Vagina (tissue), 2 donors: ENCODE results near the gene PSEN2. TPM values are rescaled to one million over a fixed set of nuclear protein-coding genes. Genes with fewer than 3 reads are reported as not detected.

Source experiments
- DNase-seq, 2 donors: peaks; one replicate each; pipeline ENCODE4 v3.0.0-alpha.2; 2017; ENCODE audit errors: extremely low spot score in 2 of 2
- H3K27ac ChIP-seq: fragments of 200-600 bp; sonication (generic); one replicate; pipeline ENCODE4 v1.5.1; 2019
- H3K27me3 ChIP-seq: fragments of 200-600 bp; sonication (generic); one replicate; pipeline ENCODE4 v1.5.1; 2019
- H3K36me3 ChIP-seq, 2 donors: fragments of 200-600 bp; sonication (generic); one replicate each; pipeline ENCODE4 v1.5.1; 2017 to 2019
- H3K4me1 ChIP-seq: fragments of 200-600 bp; sonication (generic); one replicate; pipeline ENCODE4 v1.5.1; 2019
- H3K4me3 ChIP-seq, 2 donors: fragments of 200-600 bp; sonication (generic); 1 replicate in 1 of 2; 2 replicates in 1 of 2; pipeline ENCODE4 v1.5.1; 2016 to 2019
- H3K9me3 ChIP-seq: fragments of 200-600 bp; sonication (generic); one replicate; pipeline ENCODE4 v1.5.1; 2019
- POLR2A ChIP-seq, 2 donors: fragments of 450-650 bp; IDR thresholded peaks; one replicate each; pipeline ENCODE4 v1.6.1; 2017; ENCODE audit warnings: antibody characterized with exemption in 2 of 2, mild to moderate bottlenecking in 2 of 2, moderate library complexity in 2 of 2
- POLR2AphosphoS5 ChIP-seq, 2 donors: sonication (generic); formaldehyde crosslinking; IDR thresholded peaks; one replicate each; pipeline ENCODE4 v1.9.0; 2017; ENCODE audit warnings: antibody characterized with exemption in 2 of 2, mild to moderate bottlenecking in 2 of 2, low read depth in 1 of 2; ENCODE audit not compliant: insufficient read depth in 1 of 2
- intact Hi-C: fragments of 100-400 bp; cut with DNase I; formaldehyde crosslinking; loops from one replicate; pipeline ENCODE4 v1.15.1; 2023
- total RNA-seq: library from RNA; depleted of rRNA; stranded (reverse); fragments of >200 nt; gene quantifications from one replicate; pipeline ENCODE4 v1.2.3, GENCODE V29; 2016
- TF ChIP-seq, protein P1 (sequence below), 3 experiments: fragments of 450-650 bp in 2 of 3; fragments of 200-600 bp in 1 of 3; sonication (generic) in 1 of 3; IDR thresholded peaks; one replicate each; pipeline ENCODE4 v1.5.1; 2017 to 2019; ENCODE audit warnings: antibody characterized with exemption in 3 of 3, mild to moderate bottlenecking in 2 of 3, moderate library complexity in 2 of 3

Gene PSEN2
- total RNA-seq, 1 donor from 2014 or later, result 22.1 TPM

DNA sequence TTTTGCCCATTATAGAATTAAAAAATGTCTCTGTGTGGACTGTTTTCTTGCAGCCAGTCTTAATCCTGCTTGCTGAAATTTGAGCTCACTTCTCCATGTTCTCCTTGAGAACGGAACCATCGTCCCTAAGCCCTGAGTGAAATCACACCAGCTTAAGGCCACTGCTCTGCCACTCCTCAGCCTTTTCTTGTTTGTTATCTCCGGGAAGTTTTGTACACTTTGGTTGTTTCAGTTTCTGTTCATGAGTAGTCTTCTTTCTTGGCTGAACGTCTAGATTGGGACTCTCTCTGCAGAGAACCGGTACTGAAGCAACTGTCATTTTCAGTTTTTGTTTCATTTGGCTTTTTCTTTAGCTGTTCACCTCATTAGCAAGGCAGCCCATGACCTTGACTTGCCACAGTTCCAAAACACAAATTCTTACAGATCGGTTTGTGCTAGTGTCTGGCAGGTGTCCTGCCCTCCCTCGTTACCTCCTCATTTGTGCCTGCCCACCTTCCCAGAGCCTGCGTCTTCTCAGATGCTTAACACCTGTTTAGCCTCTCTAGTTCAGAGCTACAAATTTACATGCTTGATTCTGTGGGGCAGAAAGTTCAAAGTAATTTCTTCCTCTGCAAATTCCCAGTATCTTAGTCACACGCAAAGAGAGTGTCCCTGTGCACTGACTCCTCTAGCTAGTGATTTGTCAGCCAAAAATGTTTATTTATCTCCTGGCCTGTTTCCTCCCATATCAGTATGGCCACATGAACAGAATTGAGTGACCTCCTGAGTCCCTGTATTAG, 12.4 kb downstream of the PSEN2 start:
- TF ChIP-seq, protein P1, sequence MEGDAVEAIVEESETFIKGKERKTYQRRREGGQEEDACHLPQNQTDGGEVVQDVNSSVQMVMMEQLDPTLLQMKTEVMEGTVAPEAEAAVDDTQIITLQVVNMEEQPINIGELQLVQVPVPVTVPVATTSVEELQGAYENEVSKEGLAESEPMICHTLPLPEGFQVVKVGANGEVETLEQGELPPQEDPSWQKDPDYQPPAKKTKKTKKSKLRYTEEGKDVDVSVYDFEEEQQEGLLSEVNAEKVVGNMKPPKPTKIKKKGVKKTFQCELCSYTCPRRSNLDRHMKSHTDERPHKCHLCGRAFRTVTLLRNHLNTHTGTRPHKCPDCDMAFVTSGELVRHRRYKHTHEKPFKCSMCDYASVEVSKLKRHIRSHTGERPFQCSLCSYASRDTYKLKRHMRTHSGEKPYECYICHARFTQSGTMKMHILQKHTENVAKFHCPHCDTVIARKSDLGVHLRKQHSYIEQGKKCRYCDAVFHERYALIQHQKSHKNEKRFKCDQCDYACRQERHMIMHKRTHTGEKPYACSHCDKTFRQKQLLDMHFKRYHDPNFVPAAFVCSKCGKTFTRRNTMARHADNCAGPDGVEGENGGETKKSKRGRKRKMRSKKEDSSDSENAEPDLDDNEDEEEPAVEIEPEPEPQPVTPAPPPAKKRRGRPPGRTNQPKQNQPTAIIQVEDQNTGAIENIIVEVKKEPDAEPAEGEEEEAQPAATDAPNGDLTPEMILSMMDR (IDR thresholded peaks at IDR 0.05), result no peak
- TF ChIP-seq POLR2A (IDR thresholded peaks at IDR 0.05) (no peak), POLR2AphosphoS5 (IDR thresholded peaks at IDR 0.05; ENCODE audit: insufficient read depth in 1 of 2, low read depth in 1 of 2) (no peak)
- Histone ChIP-seq H3K9me3 (no peaks in the 10 kb centered on the region), H3K27ac (peak overlapping the region; percentile 51), H3K4me3 (peak overlapping the region; percentile 6 to 14), H3K36me3 (no peaks in the 10 kb centered on the region), H3K27me3 (no peaks in the 10 kb centered on the region), H3K4me1 (peaks cover 31% of the 10 kb centered on the region)
- intact Hi-C loops, result no loop called here
- DNase-seq, result peak in 1 of 2 donors; percentile 67

DNA sequence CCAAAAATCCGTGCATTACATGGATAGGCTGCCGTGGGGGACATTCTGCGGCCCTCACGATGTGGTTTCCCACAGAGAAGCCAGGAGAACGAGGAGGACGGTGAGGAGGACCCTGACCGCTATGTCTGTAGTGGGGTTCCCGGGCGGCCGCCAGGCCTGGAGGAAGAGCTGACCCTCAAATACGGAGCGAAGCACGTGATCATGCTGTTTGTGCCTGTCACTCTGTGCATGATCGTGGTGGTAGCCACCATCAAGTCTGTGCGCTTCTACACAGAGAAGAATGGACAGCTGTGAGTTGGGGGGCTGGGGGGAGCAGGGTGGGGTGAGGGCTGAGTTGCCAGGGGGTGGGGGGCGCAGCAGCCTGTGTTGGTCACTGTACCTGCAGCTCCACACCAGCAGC, 13.2 kb downstream of the PSEN2 start:
- peaks cover 31% of the 10 kb centered on the region for H3K4me1 ChIP-seq
- H3K4me3 ChIP-seq, result no peak overlapping the region
- no peak overlapping the region for H3K27ac ChIP-seq
- H3K36me3 ChIP-seq, result no peaks in the 10 kb centered on the region
- H3K27me3 ChIP-seq, result no peaks in the 10 kb centered on the region
- TF ChIP-seq, protein P1 (IDR thresholded peaks at IDR 0.05), result no peak
- no peak for TF ChIP-seq POLR2AphosphoS5 (IDR thresholded peaks at IDR 0.05; ENCODE audit: insufficient read depth in 1 of 2, low read depth in 1 of 2)
- no peak for TF ChIP-seq POLR2A (IDR thresholded peaks at IDR 0.05)
- DNase-seq, result peak in 1 of 2 donors; percentile 74
- H3K9me3 ChIP-seq, result no peaks in the 10 kb centered on the region
- intact Hi-C loops, result no loop called here

DNA sequence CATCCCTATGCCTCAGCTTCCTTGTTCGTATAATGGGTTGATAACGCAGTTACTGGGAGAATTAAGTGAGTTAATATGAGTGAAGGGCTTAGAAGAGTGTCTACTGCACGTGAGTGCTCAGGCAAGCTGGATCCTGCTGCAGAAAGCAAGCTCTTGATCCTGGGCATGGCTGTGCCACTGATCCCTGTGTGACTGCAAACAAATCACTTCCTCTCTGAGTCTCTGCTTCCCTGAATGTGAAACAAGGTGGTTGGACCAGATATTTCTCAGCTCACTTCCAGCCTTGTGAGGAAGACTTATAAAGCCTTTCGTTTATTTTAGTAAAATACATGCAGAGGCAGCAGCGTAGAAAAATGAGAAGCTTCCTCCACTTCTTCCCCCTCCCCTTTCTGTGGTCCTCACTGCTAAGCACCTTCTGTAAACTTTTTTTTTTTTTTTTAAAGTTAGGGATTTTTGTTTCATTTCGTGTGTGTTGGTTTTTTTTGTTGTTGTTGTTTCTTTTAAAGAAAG, 13.8 kb downstream of the PSEN2 start:
- TF ChIP-seq, protein P1 (IDR thresholded peaks at IDR 0.05), result no peak
- TF ChIP-seq POLR2AphosphoS5 (IDR thresholded peaks at IDR 0.05; ENCODE audit: insufficient read depth in 1 of 2, low read depth in 1 of 2) (no peak), POLR2A (IDR thresholded peaks at IDR 0.05) (no peak)
- H3K4me3 ChIP-seq, result no peak overlapping the region
- no peaks in the 10 kb centered on the region for H3K36me3 ChIP-seq
- no peak for DNase-seq
- no peak overlapping the region for H3K27ac ChIP-seq
- intact Hi-C loops, result no loop called here
- peaks cover 31% of the 10 kb centered on the region for H3K4me1 ChIP-seq
- no peaks in the 10 kb centered on the region for H3K9me3 ChIP-seq
- H3K27me3 ChIP-seq, result no peaks in the 10 kb centered on the region

DNA sequence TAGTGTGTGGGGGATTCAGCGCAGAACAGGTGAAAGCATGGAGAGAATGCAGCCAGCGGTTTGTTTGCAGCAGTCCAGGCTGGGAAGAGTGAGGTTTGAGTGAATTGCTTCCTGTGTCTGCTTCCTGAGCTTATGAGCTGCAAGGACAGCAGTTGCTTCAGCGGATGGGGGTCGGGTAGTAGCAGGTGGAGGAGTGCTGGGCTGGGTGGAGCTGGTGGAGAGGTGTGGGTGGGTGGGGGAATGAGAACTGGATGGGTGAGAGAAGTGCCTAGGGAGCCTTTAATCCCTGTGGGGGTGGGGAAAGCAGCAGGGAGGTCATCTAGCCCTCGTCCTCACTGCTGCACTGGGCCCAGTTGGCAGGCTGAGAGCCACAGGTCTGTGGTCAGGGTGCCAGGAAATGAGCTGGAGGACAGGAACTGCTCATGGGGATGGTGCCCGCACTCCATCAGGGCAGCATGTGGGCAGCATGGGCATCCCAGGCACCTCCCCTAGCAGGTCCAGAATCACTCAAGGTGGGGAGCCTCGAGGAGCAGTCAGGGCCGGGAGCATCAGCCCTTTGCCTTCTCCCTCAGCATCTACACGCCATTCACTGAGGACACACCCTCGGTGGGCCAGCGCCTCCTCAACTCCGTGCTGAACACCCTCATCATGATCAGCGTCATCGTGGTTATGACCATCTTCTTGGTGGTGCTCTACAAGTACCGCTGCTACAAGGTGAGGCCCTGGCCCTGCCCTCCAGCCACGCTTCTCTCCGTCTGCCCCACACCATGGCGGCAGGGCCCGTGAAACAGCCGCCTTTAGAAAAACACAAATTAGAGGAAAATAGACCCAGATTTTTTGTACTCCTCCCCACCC, 14.8 kb downstream of the PSEN2 start:
- no peak for DNase-seq
- Histone ChIP-seq H3K27ac (no peak overlapping the region), H3K36me3 (peaks cover 0 to 8% of the 10 kb centered on the region in 2 donors), H3K4me3 (no peak overlapping the region), H3K4me1 (peaks cover 31% of the 10 kb centered on the region), H3K27me3 (no peaks in the 10 kb centered on the region), H3K9me3 (no peaks in the 10 kb centered on the region)
- intact Hi-C loops, result no loop called here
- TF ChIP-seq POLR2A (IDR thresholded peaks at IDR 0.05) (no peak), POLR2AphosphoS5 (IDR thresholded peaks at IDR 0.05; ENCODE audit: insufficient read depth in 1 of 2, low read depth in 1 of 2) (no peak)

DNA sequence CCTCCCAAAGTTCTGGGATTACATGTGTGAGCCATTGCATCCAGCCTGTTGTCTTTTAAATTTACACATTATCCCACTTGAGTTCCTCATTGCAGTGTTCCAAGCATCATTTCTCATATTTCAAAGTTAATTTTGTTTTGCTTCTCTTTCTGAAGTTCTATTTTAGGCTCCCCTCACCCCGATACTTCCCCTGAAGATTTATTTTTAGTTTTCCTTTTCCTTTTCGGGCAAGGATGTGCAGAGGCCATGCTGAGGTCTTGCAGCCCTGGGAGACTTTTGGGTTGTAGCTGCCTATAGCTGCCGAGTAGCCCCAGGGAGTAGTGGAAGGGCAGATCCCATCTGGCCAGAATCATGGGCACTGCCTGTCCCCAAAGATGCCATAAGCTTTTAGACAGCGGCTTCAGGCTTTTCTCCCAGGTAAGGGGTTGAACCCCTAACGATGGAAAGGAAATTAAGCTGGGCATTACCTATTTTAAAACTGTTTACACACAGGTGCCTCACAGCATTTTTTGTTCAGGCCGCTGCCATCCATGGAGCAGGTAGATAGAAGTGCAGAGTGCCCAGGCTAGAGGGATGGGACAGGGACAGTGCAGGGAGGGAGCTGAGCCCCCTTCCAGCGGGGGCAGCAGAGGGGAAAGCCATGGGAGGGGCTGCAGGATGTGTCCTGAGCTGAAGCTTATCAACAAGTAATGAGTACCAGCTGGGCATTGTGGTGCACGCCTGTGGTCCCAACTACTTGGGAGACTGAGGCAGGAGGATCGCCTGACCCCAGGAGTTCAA, 15.9 kb downstream of the PSEN2 start:
- DNase-seq, result no peak
- no peaks in the 10 kb centered on the region for H3K9me3 ChIP-seq
- TF ChIP-seq POLR2AphosphoS5 (IDR thresholded peaks at IDR 0.05; ENCODE audit: insufficient read depth in 1 of 2, low read depth in 1 of 2) (no peak), POLR2A (IDR thresholded peaks at IDR 0.05) (no peak)
- TF ChIP-seq, protein P1 (IDR thresholded peaks at IDR 0.05), result no peak
- no peak overlapping the region for H3K4me3 ChIP-seq
- peaks cover 0 to 8% of the 10 kb centered on the region in 2 donors for H3K36me3 ChIP-seq
- no peaks in the 10 kb centered on the region for H3K27me3 ChIP-seq
- no peak overlapping the region for H3K27ac ChIP-seq
- peaks cover 31% of the 10 kb centered on the region for H3K4me1 ChIP-seq
- intact Hi-C loops, result no loop called here
